HL-60 (cell line): ENCODE results near the gene ROBO1.

ENCODE experiments used
- DNase-seq, 2 experiments: peaks; one replicate each; pipeline ENCODE4 v3.0.0-alpha.2; 2010 to 2020; ENCODE audit warnings: low read depth in 1 of 2, low spot score in 1 of 2
- H3K27ac ChIP-seq: fragments of 250-450 bp; sonication (Bioruptor Pico); replicated peaks from 2 replicates; pipeline ENCODE4 v1.5.1; 2020; ENCODE audit warnings: mild to moderate bottlenecking, moderate library complexity
- H3K27me3 ChIP-seq: fragments of 250-450 bp; sonication (Bioruptor Pico); 2 replicates; pipeline ENCODE4 v1.5.1; 2021; ENCODE audit warnings: mild to moderate bottlenecking, moderate library complexity; ENCODE audit not compliant: insufficient read depth, poor library complexity, severe bottlenecking
- H3K4me3 ChIP-seq: replicated peaks from 2 replicates; pipeline ENCODE4 v1.5.1; 2011; ENCODE audit warnings: mild to moderate bottlenecking, control low read depth, low read length; ENCODE audit not compliant: insufficient read depth
- GABPA ChIP-seq: IDR thresholded peaks from 2 replicates; pipeline ENCODE4 v1.6.1; 2012; ENCODE audit warnings: low read depth
- POLR2AphosphoS5 ChIP-seq: IDR thresholded peaks from 2 replicates; pipeline ENCODE4 v1.6.1; 2012; ENCODE audit warnings: low read depth
- SPI1 ChIP-seq: IDR thresholded peaks from 2 replicates; pipeline ENCODE4 v1.6.1; 2012; ENCODE audit warnings: low read depth, mild to moderate bottlenecking, borderline replicate concordance
- TF ChIP-seq, protein P1 (sequence below): IDR thresholded peaks from 2 replicates; pipeline ENCODE4 v1.6.1; 2012; ENCODE audit warnings: low read depth; ENCODE audit not compliant: insufficient replicate concordance
- TF ChIP-seq, protein P2 (sequence below): IDR thresholded peaks from one replicate; pipeline ENCODE4 v1.5.1; 2011; ENCODE audit warnings: low read length, control low read depth, inconsistent platforms; ENCODE audit not compliant: insufficient read depth

The ROBO1 gene

DNA sequence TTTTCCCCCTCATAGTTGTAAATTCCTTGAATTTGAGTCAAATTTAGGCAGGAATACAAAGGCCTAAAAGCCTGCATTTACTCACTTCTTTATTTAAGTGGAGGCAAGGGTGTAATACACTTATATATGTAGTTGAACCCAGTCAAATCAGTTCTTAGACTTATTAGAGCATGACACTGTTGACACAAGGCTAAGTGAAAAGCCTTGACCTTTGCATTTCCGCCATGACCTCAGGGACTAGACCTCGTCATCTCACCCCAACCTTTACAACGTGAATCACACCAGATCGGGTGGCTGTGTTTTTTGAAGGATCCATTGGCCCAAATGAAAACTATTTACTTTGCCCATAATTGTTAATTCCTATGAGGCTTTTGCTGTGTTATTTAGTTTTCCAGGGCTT is 774.4 kb downstream of the ROBO1 start:
- TF ChIP-seq, protein P1, sequence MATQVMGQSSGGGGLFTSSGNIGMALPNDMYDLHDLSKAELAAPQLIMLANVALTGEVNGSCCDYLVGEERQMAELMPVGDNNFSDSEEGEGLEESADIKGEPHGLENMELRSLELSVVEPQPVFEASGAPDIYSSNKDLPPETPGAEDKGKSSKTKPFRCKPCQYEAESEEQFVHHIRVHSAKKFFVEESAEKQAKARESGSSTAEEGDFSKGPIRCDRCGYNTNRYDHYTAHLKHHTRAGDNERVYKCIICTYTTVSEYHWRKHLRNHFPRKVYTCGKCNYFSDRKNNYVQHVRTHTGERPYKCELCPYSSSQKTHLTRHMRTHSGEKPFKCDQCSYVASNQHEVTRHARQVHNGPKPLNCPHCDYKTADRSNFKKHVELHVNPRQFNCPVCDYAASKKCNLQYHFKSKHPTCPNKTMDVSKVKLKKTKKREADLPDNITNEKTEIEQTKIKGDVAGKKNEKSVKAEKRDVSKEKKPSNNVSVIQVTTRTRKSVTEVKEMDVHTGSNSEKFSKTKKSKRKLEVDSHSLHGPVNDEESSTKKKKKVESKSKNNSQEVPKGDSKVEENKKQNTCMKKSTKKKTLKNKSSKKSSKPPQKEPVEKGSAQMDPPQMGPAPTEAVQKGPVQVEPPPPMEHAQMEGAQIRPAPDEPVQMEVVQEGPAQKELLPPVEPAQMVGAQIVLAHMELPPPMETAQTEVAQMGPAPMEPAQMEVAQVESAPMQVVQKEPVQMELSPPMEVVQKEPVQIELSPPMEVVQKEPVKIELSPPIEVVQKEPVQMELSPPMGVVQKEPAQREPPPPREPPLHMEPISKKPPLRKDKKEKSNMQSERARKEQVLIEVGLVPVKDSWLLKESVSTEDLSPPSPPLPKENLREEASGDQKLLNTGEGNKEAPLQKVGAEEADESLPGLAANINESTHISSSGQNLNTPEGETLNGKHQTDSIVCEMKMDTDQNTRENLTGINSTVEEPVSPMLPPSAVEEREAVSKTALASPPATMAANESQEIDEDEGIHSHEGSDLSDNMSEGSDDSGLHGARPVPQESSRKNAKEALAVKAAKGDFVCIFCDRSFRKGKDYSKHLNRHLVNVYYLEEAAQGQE, result no peak
- TF ChIP-seq, protein P2, sequence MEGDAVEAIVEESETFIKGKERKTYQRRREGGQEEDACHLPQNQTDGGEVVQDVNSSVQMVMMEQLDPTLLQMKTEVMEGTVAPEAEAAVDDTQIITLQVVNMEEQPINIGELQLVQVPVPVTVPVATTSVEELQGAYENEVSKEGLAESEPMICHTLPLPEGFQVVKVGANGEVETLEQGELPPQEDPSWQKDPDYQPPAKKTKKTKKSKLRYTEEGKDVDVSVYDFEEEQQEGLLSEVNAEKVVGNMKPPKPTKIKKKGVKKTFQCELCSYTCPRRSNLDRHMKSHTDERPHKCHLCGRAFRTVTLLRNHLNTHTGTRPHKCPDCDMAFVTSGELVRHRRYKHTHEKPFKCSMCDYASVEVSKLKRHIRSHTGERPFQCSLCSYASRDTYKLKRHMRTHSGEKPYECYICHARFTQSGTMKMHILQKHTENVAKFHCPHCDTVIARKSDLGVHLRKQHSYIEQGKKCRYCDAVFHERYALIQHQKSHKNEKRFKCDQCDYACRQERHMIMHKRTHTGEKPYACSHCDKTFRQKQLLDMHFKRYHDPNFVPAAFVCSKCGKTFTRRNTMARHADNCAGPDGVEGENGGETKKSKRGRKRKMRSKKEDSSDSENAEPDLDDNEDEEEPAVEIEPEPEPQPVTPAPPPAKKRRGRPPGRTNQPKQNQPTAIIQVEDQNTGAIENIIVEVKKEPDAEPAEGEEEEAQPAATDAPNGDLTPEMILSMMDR, result no peak
- no peak for TF ChIP-seq POLR2AphosphoS5
- TF ChIP-seq SPI1, result no peak
- no peak for TF ChIP-seq GABPA
- DNase-seq, result no peak

DNA sequence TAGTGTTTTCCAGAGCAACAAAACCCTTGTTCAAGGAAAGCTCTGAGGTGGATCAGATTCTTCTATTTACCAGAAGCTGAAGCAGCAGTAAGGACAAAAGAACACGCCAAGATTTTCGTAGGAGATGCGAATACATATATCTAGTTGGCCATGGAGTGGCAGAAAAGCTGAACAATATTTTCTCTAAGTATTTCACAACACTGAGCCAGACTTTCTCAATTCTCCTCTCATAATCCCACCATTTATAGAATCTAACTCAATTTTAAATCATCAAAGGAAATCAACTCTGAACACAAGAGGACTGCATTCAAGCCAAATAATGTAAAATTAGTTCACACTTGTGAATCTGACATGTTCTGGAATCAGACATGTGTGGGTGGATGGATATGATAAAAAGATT is 775.0 kb downstream of the ROBO1 start:
- DNase-seq, result no peak
- TF ChIP-seq SPI1 (no peak), POLR2AphosphoS5 (no peak), GABPA (no peak)
- TF ChIP-seq, protein P1, result no peak
- H3K27me3 ChIP-seq, result no peaks in the 10 kb centered on the region
- no peak overlapping the region for H3K4me3 ChIP-seq
- H3K27ac ChIP-seq, result no peak overlapping the region

More for the DNA sequence above, 774.4 kb downstream of the ROBO1 start:
- Histone ChIP-seq H3K27ac (no peak overlapping the region), H3K4me3 (no peak overlapping the region), H3K27me3 (no peaks in the 10 kb centered on the region)

DNA sequence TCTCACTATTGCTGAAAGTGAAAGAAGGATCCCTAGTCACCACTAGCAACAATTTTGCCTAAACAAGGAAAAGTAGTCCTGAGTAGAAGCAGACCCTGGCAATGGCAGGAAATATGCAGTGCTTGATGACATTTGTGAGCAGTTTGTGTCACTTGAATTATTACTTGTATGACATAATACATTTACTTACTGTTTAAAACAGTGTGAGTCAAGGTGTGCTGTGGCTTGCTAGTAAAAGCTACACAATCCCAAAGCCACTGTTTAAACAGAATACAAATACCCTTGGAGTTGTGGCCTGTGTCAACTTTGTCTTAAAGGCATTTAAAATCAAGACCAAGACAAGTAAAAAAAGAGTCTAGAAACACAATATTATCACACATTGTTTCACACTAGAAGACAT is 775.4 kb downstream of the ROBO1 start:
- TF ChIP-seq, protein P2, result no peak
- TF ChIP-seq, protein P1, result no peak
- TF ChIP-seq POLR2AphosphoS5 (no peak), SPI1 (no peak), GABPA (no peak)
- no peak overlapping the region for H3K27ac ChIP-seq
- DNase-seq, result no peak

DNA sequence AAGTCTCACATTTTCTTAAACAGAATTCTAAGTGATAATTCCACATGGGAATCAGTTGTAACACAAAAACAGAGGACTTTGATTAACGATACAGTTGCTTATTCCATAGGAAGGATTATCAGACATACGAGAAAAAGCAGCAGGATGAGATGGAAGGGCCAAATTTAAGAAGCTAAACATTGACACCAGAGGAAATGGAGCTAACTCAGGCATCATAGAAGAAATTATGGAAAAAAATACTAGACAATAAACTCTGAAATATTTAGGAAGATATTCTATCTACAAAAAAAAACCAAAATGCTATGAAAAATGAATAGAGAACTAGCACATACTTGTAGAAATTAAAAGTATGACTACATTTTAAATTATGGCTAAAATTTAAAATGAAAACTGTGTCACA is 776.1 kb downstream of the ROBO1 start:
- TF ChIP-seq SPI1 (no peak), GABPA (no peak), POLR2AphosphoS5 (no peak)
- TF ChIP-seq, protein P2, result no peak
- TF ChIP-seq, protein P1, result no peak
- Histone ChIP-seq H3K27me3 (no peaks in the 10 kb centered on the region), H3K27ac (no peak overlapping the region), H3K4me3 (no peak overlapping the region)
- DNase-seq, result no peak

More for the DNA sequence above, 775.4 kb downstream of the ROBO1 start:
- Histone ChIP-seq H3K27me3 (no peaks in the 10 kb centered on the region), H3K4me3 (no peak overlapping the region)
